Prostate gland (tissue), 2 donors: Measurements from ENCODE around the gene ZNRF1. TPM values are rescaled to one million over a fixed set of nuclear protein-coding genes. Genes with fewer than 3 reads are reported as not detected.

Experiments used
- DNase-seq: peaks from one replicate; pipeline ENCODE4 v3.0.0-alpha.2; 2019; ENCODE audit warnings: low spot score
- H3K27ac ChIP-seq, 2 donors: fragments of 200-600 bp; sonication (generic); 2 replicates each; pipeline ENCODE4 v1.5.1; 2017 to 2019
- H3K27me3 ChIP-seq: fragments of 200-600 bp; sonication (generic); replicated peaks from 2 replicates; pipeline ENCODE4 v1.5.1; 2019; ENCODE audit not compliant: insufficient read depth
- H3K36me3 ChIP-seq, 2 donors: fragments of 200-600 bp; sonication (generic); 1 replicate in 1 of 2; 2 replicates in 1 of 2; pipeline versions ENCODE4 v1.5.1 to v1.8.1; 2017 to 2019
- H3K4me1 ChIP-seq: fragments of 200-600 bp; sonication (generic); replicated peaks from 2 replicates; pipeline ENCODE4 v1.5.1; 2019
- H3K4me3 ChIP-seq, 2 donors: fragments of 200-600 bp; sonication (generic); 2 replicates each; pipeline ENCODE4 v1.5.1; 2017 to 2019
- H3K9me3 ChIP-seq: fragments of 200-600 bp; sonication (generic); 2 replicates; pipeline ENCODE4 v1.5.1; 2017
- CTCF ChIP-seq, 4 experiments: fragments of 200-600 bp in 2 of 4; fragments of 450-650 bp in 2 of 4; sonication (generic) in 2 of 4; IDR thresholded peaks; 1 replicate in 3 of 4; 2 replicates in 1 of 4; pipeline ENCODE4 v1.5.1; 2016 to 2019; ENCODE audit warnings: antibody characterized with exemption in 4 of 4, mild to moderate bottlenecking in 2 of 4, moderate library complexity in 2 of 4
- POLR2A ChIP-seq: fragments of 450-650 bp; IDR thresholded peaks from one replicate; pipeline ENCODE4 v1.6.1; 2016; ENCODE audit warnings: antibody characterized with exemption, mild to moderate bottlenecking
- POLR2AphosphoS5 ChIP-seq: sonication (generic); formaldehyde crosslinking; IDR thresholded peaks from one replicate; pipeline ENCODE4 v1.6.1; 2017; ENCODE audit warnings: antibody characterized with exemption
- WGBS: methylation state at CpG from one replicate; pipeline ENCODE4 v1.1.5; 2018; 5-methylcytosine and 5-hydroxymethylcytosine counted together
- intact Hi-C: fragments of 100-400 bp; cut with DNase I; formaldehyde crosslinking; loops from one replicate; pipeline ENCODE4 v1.14.2; 2022
- total RNA-seq, 2 donors: library from RNA; depleted of rRNA; stranded (reverse); fragments of >200 nt; gene quantifications; one replicate each; pipeline ENCODE4 v1.1.0, GENCODE V29; 2016

Gene ZNRF1
- total RNA-seq, 2 donors from 2014 or later, result 15.6 to 64.2 TPM

- DNase-seq, result no peak
- Histone ChIP-seq H3K27me3 (no peaks in the 10 kb centered on the region), H3K4me3 (no peak overlapping the region), H3K4me1 (peaks cover 10% of the 10 kb centered on the region), H3K27ac (no peak overlapping the region), H3K9me3 (no peaks in the 10 kb centered on the region), H3K36me3 (no peaks in the 10 kb centered on the region)
- TF ChIP-seq CTCF (IDR thresholded peaks at IDR 0.05), result no peak
- TF ChIP-seq POLR2A, result no peak
- TF ChIP-seq POLR2AphosphoS5, result no peak
- intact Hi-C loops, result no loop called here
- 86% methylated on average over 6 of the region's 6 CpGs for WGBS
Observed at GRCh38 chr16:75052481-75053202, 53.8 kb downstream of the ZNRF1 start.

GRCh38 chr16:75053791-75054555, 55.1 kb downstream of the ZNRF1 start:
- H3K4me1 ChIP-seq, result peaks cover 10% of the 10 kb centered on the region
- H3K27ac ChIP-seq, result peak overlapping the region in 1 of 2 donors; percentile 12

GRCh38 chr16:75054556-75054947, 55.7 kb downstream of the ZNRF1 start:
- intact Hi-C loops, result no loop called here
- TF ChIP-seq POLR2A (no peak), POLR2AphosphoS5 (no peak), CTCF (IDR thresholded peaks at IDR 0.05) (no peak)
- H3K36me3 ChIP-seq, result no peaks in the 10 kb centered on the region
- no peak overlapping the region for H3K4me3 ChIP-seq
- H3K27me3 ChIP-seq, result no peaks in the 10 kb centered on the region
- peaks cover 10% of the 10 kb centered on the region for H3K4me1 ChIP-seq
- no peaks in the 10 kb centered on the region for H3K9me3 ChIP-seq
- H3K27ac ChIP-seq, result peak overlapping the region in 1 of 2 donors; percentile 12
- 57% methylated on average over 2 of the region's 2 CpGs for WGBS
- DNase-seq, result no peak

More at GRCh38 chr16:75053791-75054555, 55.1 kb downstream of the ZNRF1 start:
- WGBS, result 58% methylated on average over 4 of the region's 4 CpGs
- TF ChIP-seq POLR2AphosphoS5 (no peak), POLR2A (no peak), CTCF (IDR thresholded peaks at IDR 0.05) (no peak)
- intact Hi-C loops, result no loop called here
- Histone ChIP-seq H3K27me3 (no peaks in the 10 kb centered on the region), H3K9me3 (no peaks in the 10 kb centered on the region), H3K36me3 (no peaks in the 10 kb centered on the region), H3K4me3 (no peak overlapping the region)
- peak; percentile 66 for DNase-seq

GRCh38 chr16:75058806-75059205, 60.0 kb downstream of the ZNRF1 start:
- Histone ChIP-seq H3K36me3 (no peaks in the 10 kb centered on the region), H3K4me3 (no peak overlapping the region), H3K4me1 (peaks cover 9% of the 10 kb centered on the region), H3K27ac (no peak overlapping the region), H3K27me3 (no peaks in the 10 kb centered on the region), H3K9me3 (no peaks in the 10 kb centered on the region)
- intact Hi-C loops, result no loop called here
- no peak for TF ChIP-seq POLR2A
- no peak for TF ChIP-seq CTCF (IDR thresholded peaks at IDR 0.05)
- TF ChIP-seq POLR2AphosphoS5, result no peak
- 84% methylated on average over 4 of the region's 4 CpGs for WGBS
- DNase-seq, result no peak
